ENCODE data around the gene SGMS1.
A peak's percentile ranks its signal among the peaks of the same experiment; 100 is the strongest.
"Not testable (repeated sequence)": the region's sequence is repeated elsewhere in the genome, so short reads cannot be mapped to it uniquely, and the experiment has no call there.

The SGMS1 gene

DNA sequence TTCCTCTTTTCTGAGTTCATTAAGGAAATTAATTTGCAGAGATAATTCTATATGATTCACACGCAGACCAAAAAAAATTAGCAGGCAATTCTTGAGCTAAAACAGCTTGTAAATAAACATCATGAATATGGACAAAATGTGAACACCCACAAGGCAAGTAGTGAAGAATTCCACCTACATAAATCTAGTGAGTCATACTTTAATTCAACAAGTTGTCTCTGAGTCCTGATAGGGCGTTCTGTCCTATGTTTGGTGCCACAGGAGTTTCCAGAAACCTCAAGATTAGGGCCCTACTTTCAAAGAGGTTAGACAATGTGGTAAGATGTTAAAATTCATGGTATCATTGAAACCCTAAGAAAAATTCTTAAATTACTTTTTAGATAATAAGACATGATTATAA, 122.3 kb downstream of the SGMS1 start:
- no peak for DNase-seq

DNA sequence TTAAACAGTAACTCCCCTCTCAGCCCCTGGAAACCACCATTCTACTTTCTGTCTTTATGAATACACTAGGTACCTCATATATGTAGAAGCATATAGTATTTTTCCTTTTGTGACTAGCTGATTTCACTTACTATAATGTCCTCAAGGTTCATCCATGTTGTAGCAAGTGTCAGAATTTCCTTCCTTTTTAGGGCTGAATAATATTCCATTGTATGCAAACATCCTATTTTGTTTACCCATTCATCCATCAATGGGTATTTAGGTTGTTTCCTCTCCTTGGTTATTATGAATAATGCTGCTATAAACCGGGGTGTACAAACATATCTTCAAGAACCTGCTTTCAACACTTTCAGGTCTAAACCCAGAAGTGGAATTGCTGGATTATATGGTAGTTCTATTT, 125.3 kb downstream of the SGMS1 start:
- no peak for DNase-seq

DNA sequence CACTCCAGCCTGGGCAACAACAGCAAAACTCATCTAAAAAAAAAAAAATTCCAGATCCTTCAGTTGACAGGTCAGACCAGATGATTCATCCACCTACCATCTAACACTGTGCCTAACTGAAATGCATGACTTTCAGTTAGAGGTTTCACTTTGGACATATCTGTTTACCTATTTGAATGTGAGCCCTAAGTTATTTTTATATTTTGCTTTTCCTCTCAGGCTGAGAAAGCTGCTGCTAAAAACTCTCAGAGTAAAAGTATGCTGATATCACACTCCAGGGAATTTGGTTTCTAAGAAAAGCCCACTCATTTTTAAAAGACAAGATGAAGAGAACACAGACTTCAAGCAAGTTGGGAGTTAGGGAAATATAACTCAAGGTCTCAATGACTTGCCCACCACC, 126.0 kb downstream of the SGMS1 start:
- no peak for DNase-seq

- no peak for DNase-seq
Measured at GRCh38 chr10:50496228-50496627, 127.5 kb downstream of the SGMS1 start.

GRCh38 chr10:50490241-50490640, 133.5 kb downstream of the SGMS1 start:
- DNase-seq, result no peak

DNA sequence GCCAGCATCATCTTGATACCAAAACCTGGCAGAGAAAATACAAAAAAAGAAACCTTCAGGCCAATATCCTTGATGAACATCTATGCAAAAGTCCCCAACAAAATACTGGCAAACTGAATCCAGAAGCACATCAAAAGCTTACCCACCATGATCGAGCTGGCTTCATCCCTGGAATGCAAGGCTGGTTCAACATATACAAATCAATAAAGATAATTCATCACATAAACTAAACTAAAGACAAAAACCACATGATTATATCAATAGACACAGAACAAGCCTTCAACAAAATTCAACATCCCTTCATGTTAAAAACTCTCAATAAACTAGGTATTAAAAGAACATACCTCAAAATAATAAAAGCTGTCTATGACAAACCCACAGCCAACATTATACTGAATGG, 139.2 kb downstream of the SGMS1 start:
- DNase-seq, result not testable (repeated sequence)

GRCh38 chr10:50480054-50481007, 143.4 kb downstream of the SGMS1 start:
- DNase-seq, result no peak

DNA sequence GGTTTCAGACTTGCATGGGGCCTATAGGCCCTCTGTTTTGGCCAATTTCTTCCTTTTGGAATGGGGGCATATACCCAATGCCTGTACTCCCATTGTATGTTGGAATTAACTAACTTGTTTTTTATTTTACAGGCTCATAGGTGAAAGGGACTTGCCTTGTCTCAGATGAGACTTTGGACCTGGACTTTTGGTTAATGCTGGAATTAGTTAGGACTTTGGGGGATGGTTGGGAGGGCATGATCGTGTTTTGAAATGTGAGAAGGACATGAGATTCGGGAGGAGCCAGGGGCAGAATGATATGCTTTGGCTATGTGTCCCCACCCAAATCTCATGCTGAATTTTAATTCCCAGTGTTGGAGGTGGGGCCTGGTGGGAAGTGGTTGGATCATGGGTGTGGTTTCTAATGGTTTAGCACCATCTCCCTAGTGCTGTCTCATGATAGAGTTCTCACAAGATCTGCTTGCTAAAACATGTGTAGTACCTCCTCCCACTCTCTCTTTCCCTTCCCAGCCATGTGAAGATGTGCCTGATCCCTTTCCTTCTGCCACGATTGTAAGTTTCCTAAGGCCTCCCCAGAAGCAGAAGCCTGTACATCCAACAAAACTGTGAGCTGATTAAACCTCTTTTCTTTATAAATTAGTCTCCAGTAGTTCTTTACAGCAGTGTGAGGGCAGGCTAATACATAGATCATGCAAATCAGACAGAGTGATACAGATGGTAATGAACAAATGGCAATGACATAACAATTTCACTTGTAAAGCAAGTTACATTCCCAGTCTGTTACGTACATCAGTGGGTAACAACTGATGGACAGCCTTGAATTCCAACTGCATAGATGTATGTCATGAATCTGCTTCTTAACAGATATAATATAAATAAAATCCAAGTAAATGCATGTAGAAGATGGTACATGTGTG, 146.2 kb downstream of the SGMS1 start:
- no peak for DNase-seq

DNA sequence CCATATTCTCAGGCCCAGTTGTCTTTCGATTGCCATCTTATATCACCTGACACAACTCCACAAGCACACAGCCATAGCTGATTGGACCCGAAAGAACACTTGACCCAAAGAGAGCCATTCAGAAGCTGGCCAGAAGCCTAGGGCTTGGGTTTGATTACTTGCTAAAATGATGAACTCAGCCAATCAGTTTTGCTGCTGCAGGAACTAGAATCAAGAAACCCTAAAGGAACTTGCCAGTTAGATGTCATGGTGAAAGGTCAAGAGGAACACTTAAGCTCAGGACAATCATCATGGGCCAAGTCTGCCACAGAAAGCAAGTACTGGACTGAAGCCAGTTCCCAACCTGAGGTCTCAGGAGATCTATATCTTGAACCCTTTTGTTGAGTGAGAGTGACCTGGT, 150.0 kb downstream of the SGMS1 start:
- no peak for DNase-seq

DNA sequence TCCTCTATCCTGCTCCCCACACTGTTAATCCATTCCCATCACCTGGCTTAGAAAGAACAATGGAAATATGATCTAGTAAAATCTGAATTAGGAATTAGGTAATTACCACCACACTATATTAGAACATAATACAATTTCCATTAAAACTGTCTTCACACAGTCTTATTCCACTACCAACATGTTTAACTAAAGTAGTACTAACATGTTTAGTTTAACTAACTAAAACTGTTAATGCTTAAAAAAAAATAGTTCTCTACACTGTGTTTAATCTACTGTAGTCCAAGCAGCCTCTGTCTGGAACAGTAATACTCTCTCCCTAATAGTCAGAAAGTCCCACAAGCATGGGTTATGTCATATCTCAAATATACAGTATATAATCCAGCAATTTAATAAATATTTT, 150.8 kb downstream of the SGMS1 start:
- no peak for DNase-seq

- no peak for DNase-seq
Measured at GRCh38 chr10:50471583-50471975, 152.2 kb downstream of the SGMS1 start.

DNA sequence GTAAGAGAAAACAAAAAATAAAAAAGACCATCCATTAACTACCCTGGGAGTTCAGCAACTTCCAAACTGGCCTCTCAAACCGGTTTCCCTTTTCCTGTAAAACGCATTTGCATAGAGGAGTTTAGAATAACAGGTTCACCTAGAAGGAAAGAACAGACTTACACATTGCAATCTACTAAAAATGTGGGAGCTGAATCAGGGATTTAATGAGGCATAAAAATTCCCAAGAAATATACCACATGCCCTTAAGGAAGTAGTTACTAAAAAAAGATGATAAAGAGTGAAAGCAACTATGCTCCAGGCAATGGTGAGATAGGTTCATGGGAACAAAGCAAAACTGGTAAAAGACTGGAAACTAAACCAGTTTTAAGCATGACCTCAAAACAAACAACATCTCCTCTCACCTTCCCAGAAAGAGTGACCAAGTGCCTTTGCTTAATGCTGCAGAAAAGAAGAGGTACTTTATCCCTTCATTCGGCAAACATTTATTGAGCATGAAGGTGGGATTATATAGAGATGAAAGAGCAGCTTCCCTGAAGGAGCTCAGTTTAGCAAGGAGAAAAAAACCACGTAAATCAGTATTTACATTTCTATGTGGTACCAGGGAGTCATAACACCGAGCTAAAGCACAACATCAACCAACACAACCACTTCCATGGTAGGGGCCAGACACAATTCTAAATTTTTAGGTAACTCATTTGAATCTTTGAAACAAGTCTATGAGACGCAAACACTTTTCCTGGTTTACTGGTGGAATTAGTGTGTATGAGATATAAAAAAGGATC, 152.8 kb downstream of the SGMS1 start:
- no peak for DNase-seq

DNA sequence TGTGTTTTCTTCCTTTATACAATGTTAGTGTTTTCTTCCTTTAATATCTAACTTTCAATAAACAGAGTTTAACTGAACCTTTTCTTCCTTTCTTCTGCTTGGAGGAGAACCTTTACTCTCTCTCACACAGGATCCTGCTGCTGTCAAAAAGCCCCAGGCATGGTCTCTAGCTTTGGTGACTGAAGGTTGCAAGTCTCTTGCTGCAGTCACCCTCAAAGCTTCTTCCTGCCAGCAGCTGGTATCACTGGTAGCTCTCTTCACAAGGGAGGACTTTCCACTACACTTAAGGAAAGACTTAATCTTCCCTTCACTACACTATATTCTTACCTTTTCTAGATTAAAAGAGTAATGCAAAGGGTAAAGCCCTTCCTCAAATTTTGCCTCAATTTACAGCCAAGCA, 153.4 kb downstream of the SGMS1 start:
- DNase-seq, result no peak

GRCh38 chr10:50469778-50470193, 154.0 kb downstream of the SGMS1 start:
- peak; percentile 16 for DNase-seq

DNA sequence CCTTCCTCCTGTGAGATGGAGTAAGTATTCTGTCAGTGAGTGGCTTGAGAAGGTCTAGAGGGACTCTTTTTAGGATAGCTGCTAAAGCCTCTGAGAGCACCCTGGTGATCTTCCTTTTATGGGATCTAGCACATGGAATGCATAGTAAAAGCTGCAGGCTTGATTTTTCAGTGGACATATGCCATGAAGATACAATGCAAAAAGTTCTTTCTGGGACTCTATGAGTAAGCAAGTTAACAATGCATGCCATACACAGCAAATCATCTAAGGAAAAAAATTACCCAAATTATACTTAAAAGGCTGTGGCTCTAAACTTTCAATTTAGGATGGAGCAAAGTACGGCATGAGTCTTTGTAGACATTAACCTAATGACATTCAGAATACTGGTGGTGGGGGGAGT, 154.5 kb downstream of the SGMS1 start:
- no peak for DNase-seq

GRCh38 chr10:50467209-50467608, 156.5 kb downstream of the SGMS1 start:
- DNase-seq, result no peak

- DNase-seq, result no peak
Measured at GRCh38 chr10:50464004-50464409, 159.7 kb downstream of the SGMS1 start.

- DNase-seq, result no peak
Measured at GRCh38 chr10:50461834-50462233, 161.9 kb downstream of the SGMS1 start.

- no peak for DNase-seq
Measured at GRCh38 chr10:50461123-50461522, 162.6 kb downstream of the SGMS1 start.

- DNase-seq, result no peak
Measured at GRCh38 chr10:50456719-50457118, 167.0 kb downstream of the SGMS1 start.

GRCh38 chr10:50453940-50454339, 169.8 kb downstream of the SGMS1 start:
- no peak for DNase-seq

DNA sequence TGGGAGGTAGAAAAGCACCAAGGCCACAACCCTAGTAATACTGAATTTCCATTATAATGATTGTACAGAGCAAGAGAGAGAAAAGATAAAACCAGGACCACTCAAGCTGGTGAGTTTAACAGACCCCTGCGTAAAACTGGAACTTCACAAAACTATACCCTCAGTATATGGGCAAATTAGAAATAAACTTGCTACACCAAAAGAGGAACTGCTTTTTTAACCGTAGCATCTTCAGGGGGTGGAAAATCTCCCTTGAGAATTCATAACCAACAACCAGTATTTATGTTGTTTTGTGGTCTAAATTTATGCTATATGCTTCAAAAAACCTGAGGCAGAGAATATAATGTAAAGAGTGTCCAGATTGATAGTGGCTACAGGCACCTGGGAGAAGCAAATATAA, 171.2 kb downstream of the SGMS1 start:
- DNase-seq, result no peak

DNA sequence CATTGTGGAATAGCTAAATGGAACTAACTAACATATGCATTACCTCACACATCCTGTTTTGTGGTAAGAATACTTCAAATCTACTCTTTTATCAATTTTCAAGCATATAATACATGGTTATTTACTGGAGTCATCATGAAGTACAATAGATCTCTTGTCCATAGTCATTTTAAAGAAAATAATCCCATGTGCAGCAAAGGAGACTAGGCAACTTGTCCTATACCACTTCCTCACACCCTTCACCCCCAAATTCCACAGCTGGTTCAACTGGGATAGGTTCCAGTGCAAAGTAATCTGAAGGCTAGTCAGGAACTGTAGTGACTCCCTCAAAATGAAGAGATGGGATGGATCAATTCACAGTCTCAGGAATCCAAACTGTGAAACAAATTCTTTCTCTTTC, 176.1 kb downstream of the SGMS1 start:
- no peak for DNase-seq

All from SIG-M5 (cell line).